ENCODE measurements around the gene HS1BP3. TPM values are rescaled to one million over a fixed set of nuclear protein-coding genes. Genes with fewer than 3 reads are reported as not detected.

The HS1BP3 gene
- total and polyA plus RNA-seq, 2 of the 13 experiments (the other 11 are each of a cell fraction or from before 2014, with no cell fraction given) = 15.2 to 22.0 TPM

DNA sequence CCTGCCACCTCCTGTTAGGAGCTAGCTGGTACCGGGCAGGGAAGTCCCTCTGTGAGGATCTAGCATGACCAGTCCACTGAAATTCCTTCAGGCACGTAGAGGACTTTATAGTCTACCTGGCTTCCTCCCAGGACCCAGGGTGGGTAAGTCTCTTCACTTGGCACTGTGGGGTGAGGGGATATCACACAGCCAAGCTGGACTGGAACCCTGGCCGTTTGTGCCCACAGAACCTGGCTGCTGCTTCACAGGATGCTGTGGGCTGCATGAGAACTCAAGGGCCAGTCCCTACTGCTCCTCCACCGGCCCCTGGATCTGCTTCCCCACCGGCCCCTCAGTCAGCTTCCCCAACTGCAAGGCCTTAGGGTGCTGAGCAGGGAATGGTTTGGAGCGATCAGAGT, 35.8 kb downstream of the HS1BP3 start:
- no peaks in the 10 kb centered on the region for H4K20me1 ChIP-seq (ENCODE audit: insufficient read depth, low read length)
- H3K27ac ChIP-seq (ENCODE audit: extremely low read length, insufficient read depth, low read length) = peak overlapping the region; percentile 95
- in situ Hi-C loops (cut with HindIII; ENCODE audit: extremely low pct_ligation_motif_present, low pct_unique_long_range_greater_than_20kb) (no loop called here), intact Hi-C loops (cut with micrococcal nuclease; ENCODE audit: unreplicated experiment) (no loop called here)
- H3K9me3 ChIP-seq (ENCODE audit: low read length) = no peaks in the 10 kb centered on the region
- no peak for ATAC-seq
- H3K4me1 ChIP-seq (ENCODE audit: insufficient read depth, low read length) = peaks cover 88% of the 10 kb centered on the region
- H3K4me3 ChIP-seq (replicated peaks in 1 of 3; ENCODE audit: insufficient read depth in 1 of 3, low read depth in 2 of 3, low read length in 3 of 3) = no peak overlapping the region
- H3K36me3 ChIP-seq (replicated peaks in 1 of 2; ENCODE audit: control insufficient read depth in 1 of 2, insufficient read depth in 2 of 2, low read length in 2 of 2) = no peaks in the 10 kb centered on the region
- H2AFZ ChIP-seq (ENCODE audit: low read length) = no peak overlapping the region
- 90% methylated on average over 4 of the region's 6 CpGs for WGBS (ENCODE audit: low lambda C conversion rate)
- no peaks in the 10 kb centered on the region for H3K79me2 ChIP-seq (ENCODE audit: insufficient read depth, low read length)
- peak overlapping the region; percentile 61; the same call in 1 of the 2 replicates for H3K9ac ChIP-seq (ENCODE audit: insufficient read depth, low read depth, low read length)
- no TSS peak for BruUV-seq (replicated peaks)
- no peaks in the 10 kb centered on the region for H3K27me3 ChIP-seq (ENCODE audit: control insufficient read depth in 1 of 2, insufficient read depth in 2 of 2, low read length in 2 of 2)
- peak overlapping the region; percentile 20 for H3K4me2 ChIP-seq (ENCODE audit: low read depth, low read length)
- ChIA-PET POLR2A (interaction anchor here (0.8 to 7.9 kb wide), 12 partner anchors 9 to 171 kb away, joined by 3 to 153 read pairs (median 8); partner anchors contain the start of genes HS1BP3 and RHOB), CTCF (ENCODE audit: low intra/inter-chr PET ratio, low total read pairs) (no interaction called here)
- no peak for FAIRE-seq
- DNase-seq (ENCODE audit: low spot score) = no peak
- TF ChIP-seq ZFP90 (CRISPR knock-in tag; IDR thresholded peaks at IDR 0.05; ENCODE audit: borderline replicate concordance) = no peak
- TF ChIP-seq HCFC1 (IDR thresholded peaks at IDR 0.05; ENCODE audit: low read depth, low read length) = no peak
- TF ChIP-seq, protein P1, sequence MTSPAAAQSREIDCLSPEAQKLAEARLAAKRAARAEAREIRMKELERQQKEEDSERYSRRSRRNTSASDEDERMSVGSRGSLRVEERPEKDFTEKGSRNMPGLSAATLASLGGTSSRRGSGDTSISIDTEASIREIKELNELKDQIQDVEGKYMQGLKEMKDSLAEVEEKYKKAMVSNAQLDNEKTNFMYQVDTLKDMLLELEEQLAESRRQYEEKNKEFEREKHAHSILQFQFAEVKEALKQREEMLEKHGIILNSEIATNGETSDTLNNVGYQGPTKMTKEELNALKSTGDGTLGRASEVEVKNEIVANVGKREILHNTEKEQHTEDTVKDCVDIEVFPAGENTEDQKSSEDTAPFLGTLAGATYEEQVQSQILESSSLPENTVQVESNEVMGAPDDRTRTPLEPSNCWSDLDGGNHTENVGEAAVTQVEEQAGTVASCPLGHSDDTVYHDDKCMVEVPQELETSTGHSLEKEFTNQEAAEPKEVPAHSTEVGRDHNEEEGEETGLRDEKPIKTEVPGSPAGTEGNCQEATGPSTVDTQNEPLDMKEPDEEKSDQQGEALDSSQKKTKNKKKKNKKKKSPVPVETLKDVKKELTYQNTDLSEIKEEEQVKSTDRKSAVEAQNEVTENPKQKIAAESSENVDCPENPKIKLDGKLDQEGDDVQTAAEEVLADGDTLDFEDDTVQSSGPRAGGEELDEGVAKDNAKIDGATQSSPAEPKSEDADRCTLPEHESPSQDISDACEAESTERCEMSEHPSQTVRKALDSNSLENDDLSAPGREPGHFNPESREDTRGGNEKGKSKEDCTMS (CRISPR knock-in tag; conservative IDR thresholded peaks at IDR 0.05) = no peak
- TF ChIP-seq RELA (CRISPR knock-in tag; IDR thresholded peaks at IDR 0.05) = no peak
- TF ChIP-seq NAIF1 (CRISPR knock-in tag; IDR thresholded peaks at IDR 0.05; ENCODE audit: borderline replicate concordance) = no peak
- no peak for TF ChIP-seq CBX5 (CRISPR knock-in tag; IDR thresholded peaks at IDR 0.05; ENCODE audit: borderline replicate concordance)
- no peak for TF ChIP-seq FOXO1 (CRISPR knock-in tag; IDR thresholded peaks at IDR 0.05)
- no peak for TF ChIP-seq RORA (CRISPR knock-in tag; IDR thresholded peaks at IDR 0.05)
- TF ChIP-seq, protein P2, sequence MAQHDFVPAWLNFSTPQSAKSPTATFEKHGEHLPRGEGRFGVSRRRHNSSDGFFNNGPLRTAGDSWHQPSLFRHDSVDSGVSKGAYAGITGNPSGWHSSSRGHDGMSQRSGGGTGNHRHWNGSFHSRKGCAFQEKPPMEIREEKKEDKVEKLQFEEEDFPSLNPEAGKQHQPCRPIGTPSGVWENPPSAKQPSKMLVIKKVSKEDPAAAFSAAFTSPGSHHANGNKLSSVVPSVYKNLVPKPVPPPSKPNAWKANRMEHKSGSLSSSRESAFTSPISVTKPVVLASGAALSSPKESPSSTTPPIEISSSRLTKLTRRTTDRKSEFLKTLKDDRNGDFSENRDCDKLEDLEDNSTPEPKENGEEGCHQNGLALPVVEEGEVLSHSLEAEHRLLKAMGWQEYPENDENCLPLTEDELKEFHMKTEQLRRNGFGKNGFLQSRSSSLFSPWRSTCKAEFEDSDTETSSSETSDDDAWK (CRISPR knock-in tag; IDR thresholded peaks at IDR 0.05) = no peak
- TF ChIP-seq ZNF766 (CRISPR knock-in tag; IDR thresholded peaks at IDR 0.05; ENCODE audit: borderline replicate concordance) = no peak
- TF ChIP-seq U2AF2 (IDR thresholded peaks at IDR 0.05; ENCODE audit: low read depth, low read length) = no peak
- TF ChIP-seq, protein P3, sequence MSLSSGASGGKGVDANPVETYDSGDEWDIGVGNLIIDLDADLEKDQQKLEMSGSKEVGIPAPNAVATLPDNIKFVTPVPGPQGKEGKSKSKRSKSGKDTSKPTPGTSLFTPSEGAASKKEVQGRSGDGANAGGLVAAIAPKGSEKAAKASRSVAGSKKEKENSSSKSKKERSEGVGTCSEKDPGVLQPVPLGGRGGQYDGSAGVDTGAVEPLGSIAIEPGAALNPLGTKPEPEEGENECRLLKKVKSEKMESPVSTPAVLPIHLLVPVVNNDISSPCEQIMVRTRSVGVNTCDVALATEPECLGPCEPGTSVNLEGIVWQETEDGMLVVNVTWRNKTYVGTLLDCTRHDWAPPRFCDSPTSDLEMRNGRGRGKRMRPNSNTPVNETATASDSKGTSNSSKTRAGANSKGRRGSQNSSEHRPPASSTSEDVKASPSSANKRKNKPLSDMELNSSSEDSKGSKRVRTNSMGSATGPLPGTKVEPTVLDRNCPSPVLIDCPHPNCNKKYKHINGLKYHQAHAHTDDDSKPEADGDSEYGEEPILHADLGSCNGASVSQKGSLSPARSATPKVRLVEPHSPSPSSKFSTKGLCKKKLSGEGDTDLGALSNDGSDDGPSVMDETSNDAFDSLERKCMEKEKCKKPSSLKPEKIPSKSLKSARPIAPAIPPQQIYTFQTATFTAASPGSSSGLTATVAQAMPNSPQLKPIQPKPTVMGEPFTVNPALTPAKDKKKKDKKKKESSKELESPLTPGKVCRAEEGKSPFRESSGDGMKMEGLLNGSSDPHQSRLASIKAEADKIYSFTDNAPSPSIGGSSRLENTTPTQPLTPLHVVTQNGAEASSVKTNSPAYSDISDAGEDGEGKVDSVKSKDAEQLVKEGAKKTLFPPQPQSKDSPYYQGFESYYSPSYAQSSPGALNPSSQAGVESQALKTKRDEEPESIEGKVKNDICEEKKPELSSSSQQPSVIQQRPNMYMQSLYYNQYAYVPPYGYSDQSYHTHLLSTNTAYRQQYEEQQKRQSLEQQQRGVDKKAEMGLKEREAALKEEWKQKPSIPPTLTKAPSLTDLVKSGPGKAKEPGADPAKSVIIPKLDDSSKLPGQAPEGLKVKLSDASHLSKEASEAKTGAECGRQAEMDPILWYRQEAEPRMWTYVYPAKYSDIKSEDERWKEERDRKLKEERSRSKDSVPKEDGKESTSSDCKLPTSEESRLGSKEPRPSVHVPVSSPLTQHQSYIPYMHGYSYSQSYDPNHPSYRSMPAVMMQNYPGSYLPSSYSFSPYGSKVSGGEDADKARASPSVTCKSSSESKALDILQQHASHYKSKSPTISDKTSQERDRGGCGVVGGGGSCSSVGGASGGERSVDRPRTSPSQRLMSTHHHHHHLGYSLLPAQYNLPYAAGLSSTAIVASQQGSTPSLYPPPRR (CRISPR knock-in tag; IDR thresholded peaks at IDR 0.05; ENCODE audit: borderline replicate concordance) = no peak
- TF ChIP-seq ZNF274 (CRISPR knock-in tag; IDR thresholded peaks at IDR 0.05) = peak; percentile 62; the same call in 1 of the 2 replicates
- TF ChIP-seq FOXP1 (IDR thresholded peaks at IDR 0.05) = no peak
- TF ChIP-seq FOXP1 (CRISPR knock-in tag; IDR thresholded peaks at IDR 0.05) = no peak
- 0 out of 2 replicates have a peak, but pooled peaks have one; percentile 12 for TF ChIP-seq SMAD1 (CRISPR knock-in tag; IDR thresholded peaks at IDR 0.05; ENCODE audit: borderline replicate concordance, low read depth)
- TF ChIP-seq CHD2 (IDR thresholded peaks at IDR 0.05; ENCODE audit: low read depth, low read length) = no peak
- no peak for TF ChIP-seq ELF1 (CRISPR knock-in tag; IDR thresholded peaks at IDR 0.05)
- no peak for TF ChIP-seq KAT2B (IDR thresholded peaks at IDR 0.05; ENCODE audit: borderline replicate concordance, low read depth, low read length)

All from HepG2 (cell line).